ENCODE data around the gene CD226. TPM values are rescaled to one million over a fixed set of nuclear protein-coding genes. Genes with fewer than 3 reads are reported as not detected.

CD226 gene
- total and polyA plus RNA-seq, 10 of the 15 experiments (the other 5 are each of a cell fraction or from before 2014, with no cell fraction given), result 12.9 to 68.8 (median 47.3) TPM

- CTCF ChIA-PET, result interaction anchor here (1.2 to 2.1 kb wide), 3 partner anchors 10 to 46 kb away, joined by 3 to 9 read pairs (median 4); no protein-coding TSS in a partner anchor
- peaks cover 28% of the 10 kb centered on the region for H3K9me3 ChIP-seq (replicated peaks; ENCODE audit: control insufficient read depth, insufficient read depth, low read length)
- peaks cover 67% of the 10 kb centered on the region for H3K79me2 ChIP-seq (ENCODE audit: control insufficient read depth, insufficient read depth, low read length)
- no peaks in the 10 kb centered on the region for H3K27me3 ChIP-seq (replicated peaks in 1 of 2; ENCODE audit: control insufficient read depth in 2 of 2, insufficient read depth in 2 of 2, low read length in 1 of 2)
- in situ Hi-C loops (cut with MboI), result no loop called here
- H2AFZ ChIP-seq (ENCODE audit: control insufficient read depth, low read depth, low read length), result no peak overlapping the region; the same call in 1 of the 2 replicates
- RAD21 ChIA-PET (ENCODE audit: unreplicated experiment), result interaction anchor here (0.6 to 2.0 kb wide), 6 partner anchors 11 to 83 kb away, joined by 3 to 8 read pairs (median 4); no protein-coding TSS in a partner anchor
- POLR2A ChIA-PET, result no interaction called here
- peak overlapping the region; percentile 73 for H3K9ac ChIP-seq (ENCODE audit: control insufficient read depth, insufficient read depth, low read length)
- peaks cover 0 to 20% of the 10 kb centered on the region in 2 experiments; a peak in 2 of 4 replicates for H3K36me3 ChIP-seq (ENCODE audit: control insufficient read depth in 2 of 2, insufficient read depth in 2 of 2, low read length in 1 of 2)
- intact Hi-C loops (cut with micrococcal nuclease; ENCODE audit: unreplicated experiment), result loop anchor here (5.0 kb wide), 1 partner anchor 92 kb away; no protein-coding TSS in a partner anchor
- H3K4me2 ChIP-seq (ENCODE audit: control insufficient read depth, insufficient read depth), result peak overlapping the region; percentile 87
- H3K27ac ChIP-seq (ENCODE audit: control insufficient read depth, insufficient read depth), result peak overlapping the region; percentile 80
- FAIRE-seq, result no peak
- 93% methylated on average over 11 of the region's 11 CpGs for WGBS (ENCODE audit: insufficient coverage, insufficient replicate concordance, low lambda C conversion rate, missing lambda C conversion rate)
- SMC1A ChIA-PET (ENCODE audit: uncharacterized antibody, unreplicated experiment), result interaction anchor here (0.8 to 2.1 kb wide), 2 partner anchors 10 to 13 kb away, joined by 4 to 6 read pairs; no protein-coding TSS in a partner anchor
- no TSS peak for BruUV-seq (replicated peaks)
- peak; percentile 0; the same call in 2 of the 3 replicates for ATAC-seq
- peak overlapping the region; percentile 53 for H3K4me3 ChIP-seq
- H3K4me1 ChIP-seq (ENCODE audit: control insufficient read depth, insufficient read depth, low read length), result peaks cover 31% of the 10 kb centered on the region
- no peak for DNase-seq (ENCODE audit: low read depth, low spot score)
- no peaks in the 10 kb centered on the region for H4K20me1 ChIP-seq (ENCODE audit: control insufficient read depth, insufficient read depth)
- TF ChIP-seq PML (IDR thresholded peaks at IDR 0.05; ENCODE audit: low read length) (peak; percentile 77), ATF2 (IDR thresholded peaks at IDR 0.05; ENCODE audit: low read length) (peak; percentile 31; the same call in 1 of the 2 replicates), ZNF24 (IDR thresholded peaks at IDR 0.05) (no peak), POLR2A (IDR thresholded peaks at IDR 0.05; ENCODE audit: low read depth, low read length) (peak; percentile 54), NFIC (IDR thresholded peaks at IDR 0.05; ENCODE audit: low read depth, low read length) (peak; percentile 42), IRF5 (IDR thresholded peaks at IDR 0.05; ENCODE audit: borderline replicate concordance) (no peak), POU2F2 (IDR thresholded peaks at IDR 0.05; ENCODE audit: borderline replicate concordance, low read depth, low read length) (peak; percentile 21; the same call in 1 of the 3 replicates), BCL3 (IDR thresholded peaks at IDR 0.05; ENCODE audit: borderline replicate concordance, insufficient read depth, low read depth, low read length, poor library complexity, severe bottlenecking) (peak; percentile 85), FOXM1 (IDR thresholded peaks at IDR 0.05; ENCODE audit: low read depth, low read length) (peak; percentile 44; the same call in 1 of the 2 replicates), BHLHE40 (IDR thresholded peaks at IDR 0.05; ENCODE audit: borderline replicate concordance in 1 of 2, low read depth in 2 of 2, low read length in 1 of 2) (peak in 1 of 2 experiments; percentile 46; a peak in 1 of 4 replicates), TCF12 (IDR thresholded peaks at IDR 0.05; ENCODE audit: low read depth, low read length) (peak; percentile 7; the same call in 1 of the 2 replicates), ZBTB40 (IDR thresholded peaks at IDR 0.05; ENCODE audit: borderline replicate concordance) (no peak), NFYB (IDR thresholded peaks at IDR 0.05; ENCODE audit: insufficient read depth, low read depth, low read length) (no peak)
These were observed 2.2 kb downstream of the CD226 start for GRCh38 chr18:69945220-69946114.
